ENCODE results near the gene LRRC52. TPM values are rescaled to one million over a fixed set of nuclear protein-coding genes. Genes with fewer than 3 reads are reported as not detected.
"Not testable (repeated sequence)": the region's sequence is repeated elsewhere in the genome, so short reads cannot be mapped to it uniquely, and the experiment has no call there.

The LRRC52 gene
- total RNA-seq, 4 donors from 2014 or later, result not detected

DNA sequence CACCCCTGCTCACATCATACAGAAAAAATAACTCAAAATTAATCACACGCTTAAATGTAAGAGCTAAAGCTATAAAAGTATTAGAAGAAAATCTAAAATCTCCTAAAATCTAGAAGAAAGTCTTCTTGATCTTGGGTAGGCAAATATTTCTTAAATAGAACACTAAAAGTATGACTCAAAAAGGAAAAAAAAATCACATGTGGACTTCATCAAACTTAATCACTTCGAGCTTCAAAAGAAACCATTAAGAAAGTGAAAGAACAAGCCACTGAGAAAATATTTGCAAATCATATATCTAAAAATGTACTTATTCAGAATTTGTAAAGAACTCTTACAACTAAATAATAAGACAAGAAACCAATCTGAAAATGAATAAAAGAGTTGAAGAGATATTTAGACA, 32.7 kb downstream of the LRRC52 start:
- TF ChIP-seq POLR2AphosphoS5 (IDR thresholded peaks at IDR 0.05) (no peak), EP300 (IDR thresholded peaks at IDR 0.05) (no peak), POLR2A (IDR thresholded peaks at IDR 0.05) (no peak)
- TF ChIP-seq, protein P1, sequence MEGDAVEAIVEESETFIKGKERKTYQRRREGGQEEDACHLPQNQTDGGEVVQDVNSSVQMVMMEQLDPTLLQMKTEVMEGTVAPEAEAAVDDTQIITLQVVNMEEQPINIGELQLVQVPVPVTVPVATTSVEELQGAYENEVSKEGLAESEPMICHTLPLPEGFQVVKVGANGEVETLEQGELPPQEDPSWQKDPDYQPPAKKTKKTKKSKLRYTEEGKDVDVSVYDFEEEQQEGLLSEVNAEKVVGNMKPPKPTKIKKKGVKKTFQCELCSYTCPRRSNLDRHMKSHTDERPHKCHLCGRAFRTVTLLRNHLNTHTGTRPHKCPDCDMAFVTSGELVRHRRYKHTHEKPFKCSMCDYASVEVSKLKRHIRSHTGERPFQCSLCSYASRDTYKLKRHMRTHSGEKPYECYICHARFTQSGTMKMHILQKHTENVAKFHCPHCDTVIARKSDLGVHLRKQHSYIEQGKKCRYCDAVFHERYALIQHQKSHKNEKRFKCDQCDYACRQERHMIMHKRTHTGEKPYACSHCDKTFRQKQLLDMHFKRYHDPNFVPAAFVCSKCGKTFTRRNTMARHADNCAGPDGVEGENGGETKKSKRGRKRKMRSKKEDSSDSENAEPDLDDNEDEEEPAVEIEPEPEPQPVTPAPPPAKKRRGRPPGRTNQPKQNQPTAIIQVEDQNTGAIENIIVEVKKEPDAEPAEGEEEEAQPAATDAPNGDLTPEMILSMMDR (IDR thresholded peaks at IDR 0.05), result no peak
- no peak overlapping the region for H3K27ac ChIP-seq
- H3K4me1 ChIP-seq, result no peaks in the 10 kb centered on the region
- no peak for DNase-seq (ENCODE audit: low spot score in 2 of 2)
- WGBS, result 58% methylated on average over 2 of the region's 2 CpGs
- no peaks in the 10 kb centered on the region for H3K36me3 ChIP-seq
- peaks cover 4% of the 10 kb centered on the region for H3K27me3 ChIP-seq
- H3K9me3 ChIP-seq, result no peaks in the 10 kb centered on the region
- no peak overlapping the region for H3K4me3 ChIP-seq

DNA sequence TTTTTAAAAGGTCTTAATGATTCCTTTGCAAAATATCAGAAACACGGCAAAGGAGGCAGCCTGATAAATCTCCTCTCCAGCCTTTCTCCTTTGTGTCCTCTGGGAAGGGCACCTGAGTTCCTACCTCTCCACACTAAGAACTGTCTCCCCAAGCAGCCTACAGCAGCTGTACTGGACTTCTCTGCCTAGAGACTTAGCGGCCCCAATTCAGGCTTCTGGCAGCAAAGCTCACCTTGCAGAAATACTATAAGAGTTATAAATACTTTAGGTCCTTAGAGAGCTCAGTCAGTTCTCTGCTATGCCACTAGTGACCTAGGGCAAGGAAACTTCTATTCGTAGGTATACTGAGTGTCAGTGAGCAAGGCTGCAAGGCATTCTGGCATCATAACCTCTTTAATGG, 33.9 kb downstream of the LRRC52 start:
- Histone ChIP-seq H3K27me3 (peaks cover 4% of the 10 kb centered on the region), H3K9me3 (no peaks in the 10 kb centered on the region), H3K36me3 (no peaks in the 10 kb centered on the region), H3K4me1 (no peaks in the 10 kb centered on the region), H3K27ac (no peak overlapping the region), H3K4me3 (no peak overlapping the region)
- WGBS, result 85% methylated on average over 3 of the region's 3 CpGs
- TF ChIP-seq EP300 (IDR thresholded peaks at IDR 0.05), result no peak
- DNase-seq (ENCODE audit: low spot score in 2 of 2), result no peak

GRCh38 chr1:165580931-165581871, 37.4 kb downstream of the LRRC52 start:
- H3K4me1 ChIP-seq, result no peaks in the 10 kb centered on the region
- H3K36me3 ChIP-seq, result no peaks in the 10 kb centered on the region
- H3K9me3 ChIP-seq, result no peaks in the 10 kb centered on the region
- H3K4me3 ChIP-seq, result no peak overlapping the region
- no peaks in the 10 kb centered on the region for H3K27me3 ChIP-seq
- no peak for TF ChIP-seq EP300 (IDR thresholded peaks at IDR 0.05)
- no peak for TF ChIP-seq POLR2A (IDR thresholded peaks at IDR 0.05)
- TF ChIP-seq POLR2AphosphoS5 (IDR thresholded peaks at IDR 0.05), result no peak
- TF ChIP-seq, protein P1 (IDR thresholded peaks at IDR 0.05), result no peak
- WGBS, result 87% methylated on average over 17 of the region's 24 CpGs
- no peak overlapping the region for H3K27ac ChIP-seq
- DNase-seq (ENCODE audit: low spot score in 2 of 2), result no peak

DNA sequence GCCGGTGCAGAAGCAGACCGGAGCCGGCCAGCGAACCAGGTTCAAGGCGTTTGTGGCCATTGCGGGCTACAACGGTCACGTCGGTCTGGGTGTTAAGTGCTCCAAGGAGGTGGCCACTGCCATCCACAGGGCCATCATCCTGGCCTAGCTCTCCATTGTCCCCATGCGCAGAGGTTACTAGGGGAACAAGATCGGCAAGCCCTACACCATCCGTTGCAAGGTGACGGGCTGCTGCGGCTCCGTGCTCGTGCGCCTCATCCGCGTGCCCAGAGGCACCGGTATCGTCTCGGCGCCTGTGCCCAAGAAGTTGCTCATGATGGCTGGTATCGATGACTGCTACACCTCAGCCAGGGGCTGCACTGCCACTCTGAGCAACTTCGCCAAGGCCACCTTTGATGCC, 38.1 kb downstream of the LRRC52 start:
- no peak for TF ChIP-seq POLR2AphosphoS5 (IDR thresholded peaks at IDR 0.05)
- no peak for TF ChIP-seq POLR2A (IDR thresholded peaks at IDR 0.05)
- TF ChIP-seq, protein P1 (IDR thresholded peaks at IDR 0.05), result no peak
- Histone ChIP-seq H3K27ac (no peak overlapping the region), H3K27me3 (no peaks in the 10 kb centered on the region), H3K36me3 (no peaks in the 10 kb centered on the region), H3K9me3 (no peaks in the 10 kb centered on the region), H3K4me3 (no peak overlapping the region), H3K4me1 (no peaks in the 10 kb centered on the region)
- WGBS, result over 99% methylated on average over 23 of the region's 25 CpGs
- DNase-seq (ENCODE audit: low spot score in 2 of 2), result no peak

DNA sequence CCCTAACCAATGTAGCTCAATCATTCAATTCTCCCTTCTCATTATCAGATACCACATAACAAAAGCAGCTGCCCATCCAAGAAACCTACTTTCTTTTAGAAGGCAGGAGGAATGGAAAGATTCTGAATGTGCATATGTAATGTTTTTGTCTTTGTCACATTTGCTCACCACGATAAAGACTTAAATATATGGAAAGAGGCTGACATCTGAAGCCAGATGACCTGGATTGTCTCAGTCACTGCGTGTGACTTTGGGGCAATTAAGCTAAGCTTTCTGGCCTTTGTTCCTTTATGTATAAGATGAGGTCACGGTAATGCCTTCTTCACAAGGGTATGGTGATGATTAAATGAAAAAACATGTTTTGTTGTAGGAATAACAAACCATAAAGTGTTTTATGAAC, 42.6 kb downstream of the LRRC52 start:
- Histone ChIP-seq H3K36me3 (no peaks in the 10 kb centered on the region), H3K27me3 (no peaks in the 10 kb centered on the region), H3K27ac (no peak overlapping the region), H3K9me3 (no peaks in the 10 kb centered on the region), H3K4me1 (no peaks in the 10 kb centered on the region), H3K4me3 (no peak overlapping the region)
- TF ChIP-seq POLR2A (IDR thresholded peaks at IDR 0.05), result no peak
- TF ChIP-seq EP300 (IDR thresholded peaks at IDR 0.05), result no peak
- WGBS, result 79% methylated on average over 3 of the region's 3 CpGs
- DNase-seq (ENCODE audit: low spot score in 2 of 2), result no peak

- H3K27me3 ChIP-seq; H3K9me3 ChIP-seq; H3K36me3 ChIP-seq; H3K4me3 ChIP-seq; H3K4me1 ChIP-seq; H3K27ac ChIP-seq; DNase-seq (ENCODE audit: low spot score in 2 of 2): not testable (repeated sequence)
- 93% methylated on average over 4 of the region's 4 CpGs for WGBS
Observed at GRCh38 chr1:165591391-165591790, 47.6 kb downstream of the LRRC52 start.

Measured in suprapubic skin (tissue), 4 donors.